NT2/D1 (cell line): ENCODE results near the gene C6.
"Not testable (repeated sequence)": the region's sequence is repeated elsewhere in the genome, so short reads cannot be mapped to it uniquely, and the experiment has no call there.

Source experiments
- DNase-seq: peaks from one replicate; pipeline ENCODE4 v3.0.0-alpha.2; 2011; ENCODE audit warnings: low read depth, low spot score
- H3K27me3 ChIP-seq: 2 replicates; pipeline ENCODE4 v1.6.0; 2011; ENCODE audit warnings: mild to moderate bottlenecking; ENCODE audit not compliant: insufficient read length, insufficient read depth
- H3K36me3 ChIP-seq: 2 replicates; pipeline ENCODE4 v1.6.1; 2011; ENCODE audit warnings: mild to moderate bottlenecking, low read length, mixed read lengths; ENCODE audit not compliant: insufficient read depth, insufficient read length
- H3K4me1 ChIP-seq: 2 replicates; pipeline ENCODE4 v1.5.1; 2011; ENCODE audit not compliant: insufficient read depth, insufficient read length
- H3K4me3 ChIP-seq: 2 replicates; pipeline ENCODE4 v1.5.1; 2011; ENCODE audit warnings: low read depth; ENCODE audit not compliant: insufficient read length
- H3K9ac ChIP-seq: 2 replicates; pipeline ENCODE4 v1.6.0; 2011; ENCODE audit warnings: low read depth; ENCODE audit not compliant: insufficient read length
- H3K9me3 ChIP-seq: 2 replicates; pipeline ENCODE4 v1.5.1; 2011; ENCODE audit warnings: mild to moderate bottlenecking, low read length; ENCODE audit not compliant: insufficient read depth
- SUZ12 ChIP-seq: IDR thresholded peaks from 2 replicates; pipeline ENCODE4 v1.6.1; 2011; ENCODE audit not compliant: insufficient read length, insufficient read depth; ENCODE audit errors: extremely low read depth
- YY1 ChIP-seq: IDR thresholded peaks from 2 replicates; pipeline ENCODE4 v1.6.1; 2011; ENCODE audit not compliant: insufficient read length, insufficient read depth
- ZNF274 ChIP-seq: IDR thresholded peaks from 2 replicates; pipeline ENCODE4 v1.6.1; 2011; ENCODE audit warnings: mild to moderate bottlenecking, low read depth, low read length

The C6 gene

DNA sequence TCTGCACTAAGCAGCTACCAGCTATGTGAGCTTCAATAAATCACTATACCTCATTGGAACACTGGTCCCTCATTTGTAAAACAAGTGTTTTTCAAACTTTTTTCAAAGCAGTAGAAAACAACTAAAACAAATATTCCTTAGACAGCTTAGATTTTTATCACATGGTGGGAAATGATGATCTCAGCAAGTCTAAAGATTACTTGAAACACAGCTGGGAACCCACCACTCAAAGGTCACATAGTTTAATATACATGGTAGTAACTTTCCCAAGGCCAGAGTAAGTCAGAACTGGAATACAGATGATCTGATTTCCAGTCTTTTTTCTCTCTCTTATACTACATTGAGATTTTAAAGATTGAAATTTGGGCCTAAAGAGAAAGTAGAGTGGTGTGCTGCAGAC lies 850 bp upstream of the C6 start:
- no peak overlapping the region for H3K9ac ChIP-seq
- no peaks in the 10 kb centered on the region for H3K4me1 ChIP-seq
- no peaks in the 10 kb centered on the region for H3K27me3 ChIP-seq
- H3K36me3 ChIP-seq: no peaks in the 10 kb centered on the region
- DNase-seq: no peak
- TF ChIP-seq YY1: no peak
- TF ChIP-seq SUZ12: no peak
- TF ChIP-seq ZNF274: no peak
- H3K4me3 ChIP-seq: no peak overlapping the region
- H3K9me3 ChIP-seq: no peaks in the 10 kb centered on the region

DNA sequence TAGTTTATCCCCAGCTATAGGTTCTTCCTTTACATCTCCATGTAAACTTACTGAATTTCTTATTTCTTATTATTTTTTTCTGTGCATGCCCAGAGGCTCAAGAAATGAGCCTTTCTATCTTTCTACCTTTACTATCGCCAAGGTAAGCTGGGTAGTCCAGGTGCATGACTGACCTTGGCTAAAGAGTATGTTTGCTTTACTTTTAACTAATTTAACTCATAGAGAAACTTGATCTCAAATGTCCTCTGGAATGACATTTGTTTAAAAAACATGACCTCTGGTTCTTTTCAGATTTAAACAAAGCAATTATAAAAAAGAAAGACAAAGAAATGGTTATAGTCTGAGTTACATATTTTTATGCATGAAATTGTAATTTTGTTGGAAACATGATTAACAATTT lies 397 bp downstream of the C6 start:
- Histone ChIP-seq H3K9me3 (no peaks in the 10 kb centered on the region), H3K36me3 (no peaks in the 10 kb centered on the region), H3K27me3 (no peaks in the 10 kb centered on the region), H3K4me1 (no peaks in the 10 kb centered on the region), H3K4me3 (no peak overlapping the region), H3K9ac (no peak overlapping the region)
- DNase-seq: no peak
- TF ChIP-seq YY1 (no peak), SUZ12 (no peak), ZNF274 (no peak)

DNA sequence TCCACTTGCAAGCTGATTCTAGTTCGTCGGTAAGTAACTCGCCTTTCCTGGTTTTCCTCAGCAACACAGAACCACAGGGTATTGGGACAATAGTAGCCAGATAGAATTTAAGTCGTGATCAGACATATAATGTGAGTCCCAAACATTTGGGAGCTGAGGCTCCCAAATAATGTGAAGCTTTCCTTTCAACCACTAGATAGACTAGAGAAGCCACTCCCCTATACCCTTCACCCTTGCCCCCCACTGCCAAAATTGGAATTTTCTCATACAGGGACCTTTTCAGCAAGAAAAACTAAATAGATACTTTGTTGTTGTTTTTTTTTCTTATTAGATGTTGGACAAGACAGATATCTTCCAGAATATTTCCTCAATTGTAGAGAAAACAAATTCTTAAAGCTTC lies 1.9 kb downstream of the C6 start:
- H3K9ac ChIP-seq: no peak overlapping the region
- no peaks in the 10 kb centered on the region for H3K4me1 ChIP-seq
- TF ChIP-seq YY1: no peak
- no peak for TF ChIP-seq ZNF274
- TF ChIP-seq SUZ12: no peak
- H3K4me3 ChIP-seq: no peak overlapping the region
- H3K9me3 ChIP-seq: no peaks in the 10 kb centered on the region
- DNase-seq: no peak
- no peaks in the 10 kb centered on the region for H3K27me3 ChIP-seq
- no peaks in the 10 kb centered on the region for H3K36me3 ChIP-seq

DNA sequence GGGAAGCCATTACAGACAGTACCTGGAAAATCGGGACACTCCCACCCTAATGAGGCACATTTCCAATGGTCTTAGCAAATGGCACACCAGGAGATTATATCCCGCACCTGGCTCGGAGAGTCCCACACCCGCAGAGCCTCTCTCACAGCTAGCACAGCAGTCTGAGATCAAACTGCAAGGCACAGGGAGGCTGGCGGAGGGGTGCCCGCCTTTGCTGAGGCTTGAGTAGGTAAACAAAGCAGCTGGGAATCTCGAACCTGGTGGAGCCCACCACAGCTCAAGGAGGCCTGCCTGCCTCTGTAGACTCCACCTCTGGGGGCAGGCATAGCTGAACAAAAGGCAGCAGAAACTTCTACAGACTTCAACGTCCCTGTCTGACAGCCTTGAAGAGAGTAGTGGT lies 7.9 kb downstream of the C6 start:
- H3K4me1 ChIP-seq, DNase-seq, H3K36me3 ChIP-seq, H3K4me3 ChIP-seq, H3K9ac ChIP-seq, H3K27me3 ChIP-seq: not testable (repeated sequence)
- H3K9me3 ChIP-seq: peaks cover 10% of the 10 kb centered on the region

DNA sequence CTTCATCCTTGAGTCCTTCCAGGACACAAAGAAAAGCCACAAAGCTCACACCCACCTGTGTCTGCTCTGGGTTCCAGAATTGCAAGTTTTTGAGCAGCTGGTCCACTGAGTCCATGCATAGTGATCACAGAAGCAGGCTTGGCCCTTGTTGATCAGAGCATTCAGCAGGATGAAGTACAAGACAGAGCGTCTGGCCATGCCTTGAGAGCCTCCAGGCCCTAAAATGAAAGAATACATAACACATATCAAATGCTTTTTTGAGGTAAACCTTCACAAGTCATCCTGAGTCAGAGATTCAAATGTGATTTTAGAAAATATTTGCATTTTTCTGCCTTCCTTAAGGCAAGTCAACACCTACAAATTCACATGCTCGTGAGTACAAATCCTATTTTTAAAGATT lies 10.3 kb downstream of the C6 start:
- Histone ChIP-seq H3K9ac (no peak overlapping the region), H3K9me3 (peaks cover 10% of the 10 kb centered on the region), H3K36me3 (no peaks in the 10 kb centered on the region), H3K27me3 (no peaks in the 10 kb centered on the region), H3K4me3 (no peak overlapping the region), H3K4me1 (no peaks in the 10 kb centered on the region)
- DNase-seq: no peak
- TF ChIP-seq YY1 (no peak), SUZ12 (no peak), ZNF274 (no peak)

DNA sequence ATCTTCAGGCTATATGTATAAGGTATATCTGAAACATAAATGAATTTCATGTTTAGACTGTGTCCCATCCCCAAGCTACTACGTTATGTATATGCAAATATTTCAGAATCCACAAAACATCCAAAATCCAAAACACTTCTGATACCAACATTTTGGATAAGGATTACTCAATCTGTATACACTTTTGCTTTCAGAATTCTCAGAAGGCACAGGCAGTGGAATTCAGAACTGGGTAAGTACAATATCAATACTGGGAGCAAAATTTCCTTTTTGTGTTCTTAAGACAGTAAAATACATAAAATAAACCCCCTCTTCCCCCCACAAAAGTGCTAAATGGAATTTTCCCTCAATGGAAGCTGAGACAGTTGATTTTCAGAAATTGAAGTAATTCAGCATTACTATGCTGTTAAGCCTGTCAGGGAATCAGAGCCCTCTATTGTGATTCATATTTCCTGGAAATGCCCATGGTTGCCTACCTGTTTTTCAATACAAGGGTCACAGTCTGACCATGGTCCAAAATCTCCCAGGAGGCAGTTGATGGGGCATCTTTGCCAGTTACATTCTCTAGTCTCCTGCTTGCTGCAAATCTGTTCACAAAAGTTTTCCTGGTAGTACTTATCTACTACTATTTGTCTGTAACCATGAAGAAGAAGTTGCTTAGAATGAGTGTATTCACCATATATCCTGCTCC lies 12.1 kb downstream of the C6 start:
- Histone ChIP-seq H3K36me3 (no peaks in the 10 kb centered on the region), H3K4me1 (no peaks in the 10 kb centered on the region), H3K27me3 (no peaks in the 10 kb centered on the region), H3K9ac (no peak overlapping the region), H3K9me3 (peaks cover 10% of the 10 kb centered on the region), H3K4me3 (no peak overlapping the region)
- DNase-seq: no peak
- TF ChIP-seq SUZ12: no peak
- no peak for TF ChIP-seq YY1
- TF ChIP-seq ZNF274: no peak

DNA sequence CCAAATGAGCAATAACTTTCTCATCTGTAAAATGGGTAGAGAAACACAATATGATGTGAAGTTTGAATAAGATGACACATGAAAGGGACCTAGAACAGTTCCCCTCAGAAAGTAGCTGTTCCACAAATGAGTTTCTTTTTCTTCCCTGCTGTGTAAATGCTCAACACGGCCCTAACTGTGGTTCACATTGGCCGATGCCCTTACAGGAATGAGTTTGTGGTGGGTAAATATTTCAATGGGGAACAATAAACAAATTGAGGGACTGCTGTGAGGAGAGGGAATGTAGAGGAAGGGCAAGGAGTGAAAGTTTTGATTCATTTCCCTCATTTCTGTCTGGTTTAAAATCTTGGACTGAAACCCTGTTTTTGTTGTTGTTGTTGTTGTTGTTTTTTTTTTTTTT lies 12.8 kb downstream of the C6 start:
- Histone ChIP-seq H3K27me3 (no peaks in the 10 kb centered on the region), H3K9me3 (peaks cover 10% of the 10 kb centered on the region), H3K4me1 (no peaks in the 10 kb centered on the region), H3K36me3 (no peaks in the 10 kb centered on the region), H3K9ac (no peak overlapping the region), H3K4me3 (no peak overlapping the region)
- no peak for DNase-seq
- TF ChIP-seq ZNF274: no peak
- TF ChIP-seq YY1: no peak
- no peak for TF ChIP-seq SUZ12

DNA sequence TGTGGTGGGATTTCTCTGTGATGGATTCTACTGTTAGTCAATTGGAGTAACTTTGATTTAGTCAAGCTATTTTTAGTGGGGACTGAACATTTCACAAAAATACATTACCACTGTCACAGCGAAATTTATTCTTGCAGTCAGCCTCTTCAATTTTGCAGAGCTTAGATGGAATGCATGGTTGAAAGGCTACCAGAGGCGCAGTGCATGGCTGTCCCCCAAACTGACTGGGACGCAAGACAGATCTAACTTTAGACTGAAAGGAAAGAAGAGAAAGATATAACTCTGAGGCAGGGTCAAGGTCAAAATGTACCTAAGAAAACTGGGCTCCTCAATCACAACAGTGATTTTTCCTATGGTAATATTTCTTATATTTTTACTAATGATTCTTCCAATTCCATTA lies 13.7 kb downstream of the C6 start:
- Histone ChIP-seq H3K9ac (no peak overlapping the region), H3K27me3 (no peaks in the 10 kb centered on the region)

More for the DNA sequence above, 13.7 kb downstream of the C6 start:
- Histone ChIP-seq H3K4me1 (no peaks in the 10 kb centered on the region), H3K9me3 (0 out of 2 replicates have a peak, but pooled peaks cover 1% of the 10 kb centered on the region), H3K4me3 (no peak overlapping the region), H3K36me3 (no peaks in the 10 kb centered on the region)
- DNase-seq: no peak
- TF ChIP-seq YY1 (no peak), ZNF274 (no peak), SUZ12 (no peak)
